GM08714 (cell line): Measurements from ENCODE around the gene RYR2.

Source experiments
- H3K4me3 ChIP-seq: fragments of 200-500 bp; sonication (Bioruptor generic); 2 replicates; pipeline ENCODE4 v1.5.1; 2014; ENCODE audit warnings: mild to moderate bottlenecking, low read length, inconsistent platforms
- ZNF274 ChIP-seq: IDR thresholded peaks from 2 replicates; pipeline ENCODE4 v1.6.1; 2012; ENCODE audit warnings: mild to moderate bottlenecking, low read depth, low read length

RYR2 gene

GRCh38 chr1:237206065-237206414, 164.1 kb downstream of the RYR2 start:
- H3K4me3 ChIP-seq = no peak overlapping the region
- no peak for TF ChIP-seq ZNF274

GRCh38 chr1:237211031-237211430, 169.0 kb downstream of the RYR2 start:
- TF ChIP-seq ZNF274 = no peak
- H3K4me3 ChIP-seq = no peak overlapping the region

GRCh38 chr1:237211540-237211939, 169.6 kb downstream of the RYR2 start:
- no peak for TF ChIP-seq ZNF274
- H3K4me3 ChIP-seq = no peak overlapping the region

GRCh38 chr1:237219751-237220642, 178.0 kb downstream of the RYR2 start:
- no peak for TF ChIP-seq ZNF274
- no peak overlapping the region for H3K4me3 ChIP-seq

- no peak for TF ChIP-seq ZNF274
- H3K4me3 ChIP-seq = no peak overlapping the region
Measured at GRCh38 chr1:237223419-237223818, 181.4 kb downstream of the RYR2 start.

- no peak for TF ChIP-seq ZNF274
- no peak overlapping the region for H3K4me3 ChIP-seq
Measured at GRCh38 chr1:237226177-237226944, 184.4 kb downstream of the RYR2 start.

- no peak overlapping the region for H3K4me3 ChIP-seq
- TF ChIP-seq ZNF274 = no peak
Measured at GRCh38 chr1:237227476-237227875, 185.5 kb downstream of the RYR2 start.

- no peak overlapping the region for H3K4me3 ChIP-seq
- no peak for TF ChIP-seq ZNF274
Measured at GRCh38 chr1:237228421-237228820, 186.4 kb downstream of the RYR2 start.

- H3K4me3 ChIP-seq = no peak overlapping the region
- TF ChIP-seq ZNF274 = no peak
Measured at GRCh38 chr1:237229333-237229732, 187.3 kb downstream of the RYR2 start.

GRCh38 chr1:237232501-237232900, 190.5 kb downstream of the RYR2 start:
- H3K4me3 ChIP-seq = no peak overlapping the region
- no peak for TF ChIP-seq ZNF274

GRCh38 chr1:237235091-237235490, 193.1 kb downstream of the RYR2 start:
- no peak overlapping the region for H3K4me3 ChIP-seq
- TF ChIP-seq ZNF274 = no peak

- no peak overlapping the region for H3K4me3 ChIP-seq
- no peak for TF ChIP-seq ZNF274
Measured at GRCh38 chr1:237237721-237238120, 195.7 kb downstream of the RYR2 start.

- TF ChIP-seq ZNF274 = no peak
- H3K4me3 ChIP-seq = no peak overlapping the region
Measured at GRCh38 chr1:237239248-237239647, 197.3 kb downstream of the RYR2 start.

GRCh38 chr1:237241038-237241437, 199.1 kb downstream of the RYR2 start:
- no peak overlapping the region for H3K4me3 ChIP-seq
- no peak for TF ChIP-seq ZNF274

- no peak for TF ChIP-seq ZNF274
- H3K4me3 ChIP-seq = no peak overlapping the region
Measured at GRCh38 chr1:237244778-237245177, 202.8 kb downstream of the RYR2 start.
